ENCODE results near the gene SERPINC1.

GRCh38 chr1:173868266-173869020 lies 48.7 kb downstream of the SERPINC1 start, which contains the start of gene ZBTB37:
- TF ChIP-seq, protein P1, sequence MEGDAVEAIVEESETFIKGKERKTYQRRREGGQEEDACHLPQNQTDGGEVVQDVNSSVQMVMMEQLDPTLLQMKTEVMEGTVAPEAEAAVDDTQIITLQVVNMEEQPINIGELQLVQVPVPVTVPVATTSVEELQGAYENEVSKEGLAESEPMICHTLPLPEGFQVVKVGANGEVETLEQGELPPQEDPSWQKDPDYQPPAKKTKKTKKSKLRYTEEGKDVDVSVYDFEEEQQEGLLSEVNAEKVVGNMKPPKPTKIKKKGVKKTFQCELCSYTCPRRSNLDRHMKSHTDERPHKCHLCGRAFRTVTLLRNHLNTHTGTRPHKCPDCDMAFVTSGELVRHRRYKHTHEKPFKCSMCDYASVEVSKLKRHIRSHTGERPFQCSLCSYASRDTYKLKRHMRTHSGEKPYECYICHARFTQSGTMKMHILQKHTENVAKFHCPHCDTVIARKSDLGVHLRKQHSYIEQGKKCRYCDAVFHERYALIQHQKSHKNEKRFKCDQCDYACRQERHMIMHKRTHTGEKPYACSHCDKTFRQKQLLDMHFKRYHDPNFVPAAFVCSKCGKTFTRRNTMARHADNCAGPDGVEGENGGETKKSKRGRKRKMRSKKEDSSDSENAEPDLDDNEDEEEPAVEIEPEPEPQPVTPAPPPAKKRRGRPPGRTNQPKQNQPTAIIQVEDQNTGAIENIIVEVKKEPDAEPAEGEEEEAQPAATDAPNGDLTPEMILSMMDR (IDR thresholded peaks at IDR 0.05; ENCODE audit: low read depth, low read length): peak; percentile 30; the same call in 1 of the 2 replicates
- no peak for TF ChIP-seq EZH2phosphoT487 (IDR thresholded peaks at IDR 0.05; ENCODE audit: low read depth)
